ENCODE data around the gene NPAS3.

DNA sequence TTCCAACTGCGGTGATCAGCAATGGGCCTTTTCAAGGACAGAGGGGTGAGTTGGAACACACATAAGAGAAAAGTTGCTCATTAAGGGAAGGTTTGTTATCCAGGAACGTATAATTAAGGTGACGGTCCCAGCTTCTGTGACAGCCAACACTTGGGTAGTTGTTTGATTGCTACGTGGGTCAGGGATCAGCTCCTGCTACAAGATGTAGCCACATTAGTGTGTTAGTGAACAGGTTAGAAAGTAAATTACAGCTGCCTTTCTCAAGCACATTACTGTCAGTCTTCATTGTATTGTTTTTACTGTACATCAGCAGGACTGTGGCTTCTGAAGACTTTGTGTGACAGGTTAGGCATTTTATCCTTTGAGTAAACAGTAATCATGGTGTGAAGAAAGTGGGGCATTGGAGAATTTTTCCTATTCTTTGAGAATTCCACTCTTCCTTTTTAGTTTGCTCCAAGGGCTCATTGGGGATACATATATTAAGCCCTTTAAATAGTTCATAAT lies 781.7 kb downstream of the NPAS3 start:
- no peak for TF ChIP-seq CTCF (IDR thresholded peaks at IDR 0.05; ENCODE audit: low read depth, low read length)
- no peak for TF ChIP-seq EZH2phosphoT487 (IDR thresholded peaks at IDR 0.05; ENCODE audit: low read depth)

All from OCI-LY3 (cell line).